NCI-H69 (cell line): Measurements from ENCODE around the gene ALOX15B.
"Not testable (repeated sequence)": the region's sequence is repeated elsewhere in the genome, so short reads cannot be mapped to it uniquely, and the experiment has no call there.

Experiments
- DNase-seq: peaks from one replicate; lab custom pipeline; 2025; lab: John Stamatoyannopoulos, UW

Gene ALOX15B

DNA sequence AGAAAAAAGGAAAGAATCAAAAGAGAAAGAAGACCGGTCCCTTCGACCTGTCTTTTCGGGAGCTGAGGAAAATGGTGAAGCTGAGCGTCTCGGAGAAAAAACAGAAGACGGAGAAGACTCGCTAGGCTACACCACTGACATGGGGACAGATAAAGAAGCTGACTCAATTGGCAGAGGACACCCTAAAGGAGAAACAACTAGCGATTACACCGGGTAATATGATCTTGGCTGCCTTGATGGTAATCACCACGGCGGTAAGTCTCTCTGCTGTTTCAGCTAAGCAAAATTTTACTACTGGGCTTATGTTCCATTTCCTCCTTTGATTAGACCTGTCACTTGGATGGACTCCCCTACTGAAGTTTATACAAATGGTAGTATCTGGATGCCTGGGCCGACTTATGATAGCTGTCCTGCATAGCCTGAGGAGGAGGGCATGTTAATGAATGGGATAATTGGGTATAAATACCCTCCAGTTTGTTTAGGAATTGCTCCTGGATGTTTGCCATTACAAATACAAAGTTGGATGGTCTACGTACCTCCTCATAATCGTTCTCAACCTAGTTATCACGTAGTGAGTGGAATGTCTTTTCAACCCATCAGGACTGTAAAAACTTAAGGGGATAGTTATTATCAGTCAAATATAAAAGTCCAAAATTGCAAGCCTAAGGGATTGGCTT lies 24.1 kb downstream of the ALOX15B start:
- peak; percentile 68 for DNase-seq

DNA sequence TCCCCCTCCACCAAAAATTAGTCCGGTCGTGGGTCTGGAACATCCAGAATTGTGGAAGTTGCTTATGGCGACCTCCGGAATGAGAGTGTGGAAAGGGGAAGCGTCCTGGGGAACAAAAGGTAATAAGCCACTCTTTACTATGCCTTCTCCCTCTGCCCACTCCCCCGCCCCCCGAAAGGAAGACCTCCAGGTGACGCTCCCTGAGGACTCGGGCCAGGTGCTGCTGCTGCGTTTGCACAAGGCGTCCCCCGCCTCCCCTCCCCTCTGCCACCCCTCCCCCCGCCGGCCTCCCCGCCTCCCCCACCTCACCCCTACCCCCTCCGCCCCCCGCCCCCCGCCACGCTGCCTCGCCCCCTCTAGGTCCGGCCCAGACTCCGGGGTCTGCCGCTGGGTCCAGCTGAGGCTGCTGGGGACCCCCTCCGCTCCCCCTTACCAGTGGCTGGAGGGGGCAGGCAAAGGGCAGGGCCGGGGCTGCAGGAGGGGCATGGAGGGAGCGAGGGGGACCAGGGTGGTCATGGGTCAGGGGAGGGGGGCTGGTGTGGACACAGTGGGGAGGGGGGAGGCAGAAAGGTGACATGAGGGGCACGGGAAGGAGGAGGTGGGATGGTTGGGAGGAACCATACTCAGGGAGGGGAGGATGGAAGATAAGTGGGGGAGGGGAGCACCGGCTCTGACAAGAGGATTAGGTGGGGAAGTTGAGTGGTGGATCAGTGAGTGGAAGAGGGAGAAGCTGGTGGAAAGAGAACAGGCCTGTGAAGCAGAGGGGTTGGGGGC lies 25.1 kb downstream of the ALOX15B start:
- DNase-seq = peak; percentile 9

DNA sequence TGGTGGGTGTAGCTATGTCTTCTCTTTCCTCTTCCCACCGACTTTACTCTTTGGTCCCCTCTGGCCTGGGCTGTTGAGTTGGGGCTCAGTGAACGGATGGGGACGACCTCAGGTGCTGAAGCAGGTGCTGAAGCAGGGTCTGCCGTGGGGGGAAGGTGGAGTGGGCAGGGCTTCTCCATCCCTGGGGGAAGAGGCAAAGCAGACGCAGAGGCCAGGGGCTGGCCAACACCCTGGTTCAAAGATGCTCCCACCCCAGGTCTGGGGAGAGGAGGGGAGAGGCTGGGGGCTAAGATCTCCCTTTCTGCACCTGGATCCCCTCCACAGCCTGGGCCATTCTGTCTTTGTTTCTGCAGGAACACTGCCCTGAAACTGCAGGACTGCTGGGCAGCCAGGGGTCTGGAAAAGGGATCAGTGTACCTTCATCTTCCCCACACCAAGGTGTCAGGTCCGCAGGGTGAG lies 25.7 kb downstream of the ALOX15B start:
- DNase-seq = no peak

DNA sequence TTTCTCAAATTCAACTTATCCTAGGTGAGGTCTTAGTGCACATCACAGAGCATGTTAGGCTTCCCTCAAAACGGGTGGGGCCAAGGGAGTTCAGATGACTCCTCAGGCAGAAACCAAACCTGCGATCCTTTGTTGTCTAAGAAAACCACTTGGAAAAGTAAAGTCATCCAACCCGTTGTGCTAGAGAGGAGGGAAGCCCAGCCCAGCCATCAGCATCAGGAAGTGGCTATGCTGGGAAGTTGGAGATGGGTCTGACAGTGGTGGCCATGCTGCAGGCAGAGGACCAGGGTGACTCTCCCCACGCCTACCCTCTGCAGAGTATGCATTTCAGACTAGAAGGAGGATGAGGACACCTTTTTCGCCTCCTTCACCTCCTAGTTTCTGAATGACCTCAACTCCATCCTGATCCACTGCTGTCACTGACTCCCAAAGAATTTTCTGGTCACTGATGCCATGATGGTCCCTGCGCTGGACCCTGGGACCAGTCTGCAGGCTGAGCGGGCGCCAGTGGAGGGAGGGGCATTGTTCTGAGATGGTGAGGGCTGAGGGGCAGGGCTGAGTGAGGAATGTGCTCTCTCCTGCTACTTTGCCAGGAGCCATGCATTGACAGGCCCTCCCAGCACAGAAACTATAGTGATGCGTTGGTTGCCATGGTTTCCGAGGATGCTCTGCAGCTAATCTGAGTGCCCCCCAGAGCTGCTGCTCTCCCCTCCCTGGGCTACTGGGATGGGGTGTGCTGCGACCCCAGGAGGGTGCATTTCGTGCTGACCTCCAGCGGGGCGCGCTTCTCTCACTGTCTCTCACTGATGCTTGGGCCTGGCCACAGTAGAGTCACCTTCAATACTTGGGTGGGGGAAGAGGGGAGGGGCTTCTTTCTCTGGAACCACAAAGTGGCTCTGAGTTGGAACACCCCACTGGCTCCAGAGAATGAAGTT lies 28.2 kb downstream of the ALOX15B start:
- DNase-seq = no peak

DNA sequence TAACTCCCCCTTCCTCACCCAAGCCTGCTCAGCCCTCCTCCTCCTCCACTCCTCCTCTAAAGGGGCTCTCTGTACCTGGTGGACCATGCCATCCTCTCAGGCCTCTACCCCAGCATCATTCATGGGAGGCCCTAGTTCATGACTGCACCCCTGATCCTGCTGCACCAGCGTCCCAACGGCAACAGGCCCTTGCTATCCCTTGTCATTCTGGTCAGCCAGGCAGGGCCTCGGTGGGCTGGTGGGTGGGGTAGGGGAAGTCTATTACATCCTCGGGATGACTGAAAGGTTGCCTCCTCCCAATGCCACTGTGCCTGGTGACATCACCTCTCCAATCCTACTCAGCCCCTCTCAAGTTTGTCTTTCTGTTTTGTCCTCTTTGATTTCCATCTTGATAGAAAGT lies 28.9 kb downstream of the ALOX15B start:
- no peak for DNase-seq

DNA sequence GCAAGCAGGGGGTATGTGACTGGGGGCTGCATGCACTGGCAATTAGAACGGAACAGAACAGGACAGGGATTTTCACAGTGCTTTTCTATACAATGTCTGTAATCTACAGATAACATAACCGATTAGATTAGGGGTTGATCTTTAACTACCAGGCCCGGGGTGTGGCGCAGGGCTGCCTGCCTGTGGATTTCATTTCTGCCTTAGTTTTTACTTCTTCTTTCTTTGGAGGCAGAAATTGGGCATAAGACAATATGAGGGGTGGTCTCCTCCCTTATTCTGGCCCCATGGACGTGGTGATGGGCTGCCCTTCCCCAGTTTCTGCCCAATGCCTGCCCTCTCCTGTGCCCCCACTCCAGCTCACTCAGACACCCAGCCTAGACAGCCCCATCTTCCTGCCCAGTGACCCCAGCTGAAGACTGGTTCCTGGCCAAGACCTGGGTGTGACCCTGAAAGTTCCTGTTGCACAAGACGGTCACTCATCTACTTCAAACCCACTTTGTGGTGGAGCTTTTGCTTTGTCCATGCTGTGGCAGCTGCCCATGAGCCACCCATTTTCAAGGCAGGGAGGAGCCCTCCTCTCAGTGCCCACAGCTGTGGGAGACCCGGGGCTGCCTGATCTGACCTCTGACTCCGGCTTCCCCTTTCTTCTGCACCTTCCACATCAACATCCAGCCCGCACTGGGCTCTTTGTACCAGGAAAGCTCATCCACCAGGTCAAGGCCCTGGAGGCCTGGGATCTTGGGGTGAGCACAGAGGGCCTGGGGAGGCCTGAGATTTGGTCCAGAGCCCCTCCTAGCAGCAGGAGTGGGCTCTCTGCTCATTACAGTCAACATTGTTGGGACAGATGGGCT lies 30.1 kb downstream of the ALOX15B start:
- DNase-seq = no peak

DNA sequence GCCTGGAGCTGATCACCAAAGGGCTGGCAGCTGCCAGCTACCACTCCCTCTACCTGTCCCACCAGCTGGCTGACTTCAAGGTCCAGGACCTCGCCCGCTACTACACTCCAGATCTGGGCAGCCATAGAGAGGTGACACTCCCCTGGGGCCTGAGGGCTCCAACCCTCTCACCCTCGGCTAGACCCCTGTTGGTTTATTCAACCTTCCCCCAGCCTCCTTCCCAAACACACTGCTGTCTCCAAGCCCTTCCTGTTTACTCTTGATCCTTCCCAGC lies 30.7 kb downstream of the ALOX15B start:
- peak; percentile 12 for DNase-seq

DNA sequence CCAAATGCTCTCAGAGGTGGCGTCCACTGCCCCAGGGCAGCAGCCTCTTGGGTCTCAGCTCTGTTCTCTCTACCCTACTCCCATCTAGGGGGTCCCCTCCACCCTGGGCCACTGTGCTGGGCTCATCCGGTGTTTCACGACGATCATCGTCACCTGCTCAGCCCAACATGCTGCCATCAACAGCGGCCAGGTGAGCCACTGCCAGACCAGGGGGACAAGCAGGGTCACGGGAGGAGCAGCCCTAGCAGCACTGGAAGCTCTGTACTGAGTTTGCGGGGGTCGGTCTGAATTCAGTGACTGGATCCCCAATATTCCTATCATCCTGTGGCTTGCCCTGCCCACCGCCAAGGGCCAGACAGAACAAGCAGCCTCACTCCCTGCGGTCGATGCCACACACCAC lies 32.6 kb downstream of the ALOX15B start:
- no peak for DNase-seq

DNA sequence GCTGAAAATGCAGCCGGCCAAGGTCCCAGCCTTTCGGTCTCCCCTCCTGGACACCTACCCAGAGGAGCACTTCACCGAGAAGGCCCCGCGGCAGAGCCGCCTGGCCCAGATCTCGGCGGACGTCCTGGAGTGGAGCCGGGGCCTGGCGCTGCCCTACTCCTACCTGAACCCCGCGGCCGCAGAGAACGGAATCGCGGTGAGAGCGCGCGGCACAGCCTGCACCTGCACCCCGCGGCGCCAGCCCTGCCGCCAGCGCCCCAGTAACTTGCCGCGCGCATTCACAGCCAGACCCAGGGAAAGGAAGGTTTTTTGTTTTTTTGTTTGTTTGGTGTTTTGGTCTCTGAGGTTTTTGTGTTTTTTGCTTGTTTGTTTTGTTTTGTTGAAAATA lies 33.5 kb downstream of the ALOX15B start:
- no peak for DNase-seq

DNA sequence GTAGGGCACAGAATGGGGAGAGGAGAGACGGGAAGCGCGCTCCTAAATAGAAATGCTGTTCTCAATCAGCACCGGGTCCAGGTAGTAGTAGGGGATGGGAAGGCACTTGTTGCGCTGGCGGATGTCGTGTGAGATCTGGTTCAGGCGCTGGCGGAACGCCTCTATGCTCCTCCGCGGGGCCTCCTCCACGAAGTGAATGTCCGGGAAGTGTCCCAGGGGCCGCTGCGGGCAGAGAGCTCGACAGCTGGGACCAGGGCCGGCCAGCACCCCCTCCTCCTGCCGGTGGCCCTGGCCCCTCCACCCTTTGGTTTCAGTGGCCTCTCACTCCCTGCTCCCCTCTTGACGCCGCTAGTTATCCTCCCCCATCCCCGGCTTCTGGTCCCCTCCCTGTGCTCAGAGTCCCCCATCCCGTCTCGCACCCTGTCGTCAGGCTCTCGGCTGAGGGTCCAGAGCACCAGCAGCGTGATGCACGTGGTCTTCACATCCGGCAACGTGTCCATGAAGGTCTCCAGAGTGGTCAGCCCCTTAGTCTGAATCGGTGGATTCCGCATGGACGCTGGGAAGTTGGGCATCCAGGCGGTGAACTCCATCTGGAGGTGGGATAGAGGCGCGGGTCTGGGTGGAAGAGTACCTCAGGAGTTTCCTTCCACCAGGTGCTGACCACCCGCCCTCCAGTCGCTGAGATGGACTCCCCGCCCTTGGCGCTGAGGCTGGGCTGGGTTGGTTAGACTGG lies 34.0 kb downstream of the ALOX15B start:
- DNase-seq = no peak

DNA sequence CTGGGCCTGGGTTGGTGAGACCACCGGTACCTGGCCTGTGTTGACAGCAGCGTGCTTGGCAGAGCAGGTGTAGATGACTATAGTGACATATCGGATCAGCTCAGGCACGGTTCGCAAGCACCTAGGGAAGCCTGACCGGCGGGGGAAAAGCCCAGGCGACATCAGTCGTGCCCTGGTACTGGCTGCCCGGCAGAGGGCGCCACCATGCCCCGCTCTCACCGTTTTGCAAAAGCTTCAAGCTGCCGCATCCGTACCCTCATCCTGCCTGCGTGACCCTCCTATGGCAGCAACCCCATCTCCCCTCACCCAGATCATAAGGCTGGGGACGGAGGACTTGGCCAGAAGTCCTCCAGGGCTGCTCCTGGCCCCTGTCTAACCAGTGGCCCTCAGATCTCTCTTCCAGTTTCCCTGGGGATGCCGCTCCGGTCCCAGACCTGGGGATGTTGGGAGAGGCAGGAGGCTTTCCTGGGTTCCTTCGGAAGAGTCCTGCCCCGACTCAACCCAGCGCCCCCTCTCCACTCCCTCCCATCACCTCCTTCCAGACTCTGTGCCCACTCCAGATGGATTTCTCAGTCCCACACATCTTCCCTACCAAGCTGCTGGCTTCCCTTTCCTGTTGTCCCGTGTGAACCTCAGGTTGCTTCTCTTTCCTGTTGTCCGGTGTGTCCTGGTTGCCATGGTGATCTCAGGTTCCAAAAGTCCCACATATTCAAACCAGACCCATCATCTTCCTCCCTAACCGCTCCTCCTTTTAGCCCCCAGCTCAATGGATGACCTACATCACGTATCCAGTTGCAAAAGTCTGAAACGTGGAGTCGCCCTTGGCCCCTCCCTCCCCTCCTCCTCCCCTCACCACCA lies 35.0 kb downstream of the ALOX15B start:
- peak; percentile 52 for DNase-seq

DNA sequence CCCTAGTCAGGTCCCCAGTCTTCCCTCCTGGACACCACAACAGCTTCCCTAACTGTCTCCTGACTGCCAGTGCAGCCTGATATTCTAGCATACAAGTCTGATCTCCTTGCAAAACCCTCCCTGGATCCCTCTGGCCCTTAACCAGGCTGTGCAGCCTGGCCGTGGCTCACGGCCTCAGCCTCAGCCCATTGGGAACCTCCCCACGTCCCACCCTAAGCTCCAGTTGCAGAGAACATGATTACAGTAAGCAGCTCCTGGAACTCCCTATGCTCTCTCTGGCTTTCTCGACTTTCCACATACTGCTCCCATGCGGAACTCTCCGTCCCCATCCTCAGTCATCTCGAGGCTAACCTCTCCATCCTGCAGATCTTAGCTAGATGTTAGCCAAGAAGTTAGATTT lies 35.7 kb downstream of the ALOX15B start:
- DNase-seq = no peak

DNA sequence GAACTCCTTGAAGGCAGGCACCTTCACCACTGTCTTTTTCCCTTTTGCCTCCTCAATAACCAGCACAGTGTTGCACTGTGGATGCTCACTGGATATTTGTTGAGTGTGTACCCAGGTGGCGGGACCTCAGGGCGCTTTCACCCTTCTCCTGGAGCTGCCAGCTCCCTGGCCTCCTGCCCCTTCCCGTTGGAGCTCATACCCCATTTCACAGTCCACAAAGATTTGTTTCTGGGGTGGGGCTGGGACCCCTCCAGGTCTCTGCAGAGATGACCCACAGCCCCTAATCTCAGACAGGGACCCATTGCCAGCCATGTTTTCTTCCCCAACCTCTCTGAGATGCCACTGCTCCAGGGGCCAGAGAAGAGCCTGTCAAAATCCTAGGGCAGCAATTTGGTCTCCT lies 36.2 kb downstream of the ALOX15B start:
- DNase-seq = no peak

DNA sequence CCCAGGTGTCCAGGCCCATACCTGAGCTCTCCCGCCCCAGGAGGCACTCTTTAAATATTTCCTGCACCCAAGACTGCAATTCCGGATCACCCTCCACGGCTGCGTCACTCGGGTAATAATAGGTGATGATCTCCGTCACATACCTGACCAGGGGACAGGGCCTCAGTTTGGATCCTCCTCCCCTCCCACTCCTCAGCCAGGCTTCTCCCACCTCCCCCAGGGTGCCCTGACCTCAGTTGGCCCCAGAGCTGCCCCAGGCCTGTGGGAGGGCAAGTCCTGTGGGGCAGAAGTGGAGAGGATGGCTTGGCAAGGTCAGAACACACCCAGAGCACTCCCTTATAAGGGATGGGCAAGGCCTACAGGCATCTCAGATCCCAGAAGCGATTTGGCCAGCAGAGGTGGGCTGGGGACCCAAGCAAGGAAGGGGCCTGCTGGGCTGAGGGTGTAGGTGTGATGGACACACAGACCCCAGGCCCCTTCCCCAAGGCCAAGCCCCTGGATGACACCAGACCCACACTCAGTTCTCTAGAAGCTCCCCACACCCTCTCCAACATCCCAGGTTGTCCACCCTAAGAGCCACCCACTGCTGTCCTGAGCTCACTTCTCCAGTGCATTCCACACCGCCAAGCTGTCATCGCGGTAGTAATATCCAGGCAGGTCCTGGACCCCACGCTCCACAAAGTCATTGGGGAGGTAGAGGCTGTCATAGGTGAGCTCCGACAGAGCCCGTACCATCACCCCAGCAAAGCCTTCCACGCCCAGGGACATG lies 36.9 kb downstream of the ALOX15B start:
- DNase-seq = no peak

DNA sequence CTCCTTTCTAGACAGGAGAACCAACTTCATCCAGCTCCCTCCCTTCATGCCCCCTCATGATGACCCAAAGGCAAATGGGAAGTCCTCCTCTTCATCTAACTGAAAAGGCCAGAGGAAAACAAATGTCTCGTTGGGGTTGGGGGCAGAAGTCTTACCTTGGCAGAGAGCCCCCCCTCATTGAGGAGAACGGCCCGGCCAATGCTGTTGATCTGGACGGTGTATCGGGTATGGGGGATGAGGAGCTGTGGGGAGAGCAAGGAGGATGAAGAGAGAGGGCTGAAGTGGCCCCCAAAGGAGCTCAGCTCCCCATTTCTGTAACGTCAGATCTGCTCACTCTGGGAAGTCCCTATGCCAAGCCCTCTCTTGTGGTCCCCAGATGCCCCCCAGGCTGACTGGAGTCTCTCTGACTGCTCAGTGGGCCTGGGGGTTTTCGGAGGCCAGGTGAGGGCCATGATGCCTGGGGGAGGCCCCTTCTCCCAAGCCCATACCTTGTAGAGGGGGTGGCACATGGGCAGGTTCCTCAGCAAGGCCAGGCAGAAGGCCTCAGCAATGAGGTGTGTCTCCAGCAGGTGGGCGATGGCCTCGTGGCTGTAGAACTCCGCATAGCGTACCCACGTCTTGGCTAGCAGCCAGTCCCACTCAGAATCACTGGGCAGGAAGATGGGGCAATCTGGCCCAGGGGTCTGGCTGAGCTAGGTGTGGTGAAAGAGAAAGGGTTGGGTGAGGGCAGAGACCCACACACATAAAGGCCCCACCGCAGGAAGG lies 37.8 kb downstream of the ALOX15B start:
- DNase-seq = no peak

DNA sequence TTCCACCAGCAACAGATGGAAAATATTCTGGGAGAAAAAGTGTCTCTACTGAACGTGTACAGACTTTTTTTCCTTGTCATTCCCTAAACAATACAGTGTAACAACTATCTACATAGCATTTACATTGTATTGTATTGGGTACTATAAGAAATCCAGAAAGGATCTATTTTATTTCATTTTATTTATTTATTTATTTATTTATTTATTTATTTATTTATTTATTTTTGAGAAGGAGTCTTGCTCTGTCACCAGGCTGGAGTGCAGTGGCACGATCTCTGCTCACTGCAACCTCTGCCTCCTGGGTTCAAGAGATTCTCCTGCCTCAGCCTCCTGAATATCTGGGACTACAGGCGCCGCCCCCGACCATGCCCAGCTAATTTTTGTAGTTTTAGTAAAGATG lies 39.1 kb downstream of the ALOX15B start:
- not testable (repeated sequence) for DNase-seq

DNA sequence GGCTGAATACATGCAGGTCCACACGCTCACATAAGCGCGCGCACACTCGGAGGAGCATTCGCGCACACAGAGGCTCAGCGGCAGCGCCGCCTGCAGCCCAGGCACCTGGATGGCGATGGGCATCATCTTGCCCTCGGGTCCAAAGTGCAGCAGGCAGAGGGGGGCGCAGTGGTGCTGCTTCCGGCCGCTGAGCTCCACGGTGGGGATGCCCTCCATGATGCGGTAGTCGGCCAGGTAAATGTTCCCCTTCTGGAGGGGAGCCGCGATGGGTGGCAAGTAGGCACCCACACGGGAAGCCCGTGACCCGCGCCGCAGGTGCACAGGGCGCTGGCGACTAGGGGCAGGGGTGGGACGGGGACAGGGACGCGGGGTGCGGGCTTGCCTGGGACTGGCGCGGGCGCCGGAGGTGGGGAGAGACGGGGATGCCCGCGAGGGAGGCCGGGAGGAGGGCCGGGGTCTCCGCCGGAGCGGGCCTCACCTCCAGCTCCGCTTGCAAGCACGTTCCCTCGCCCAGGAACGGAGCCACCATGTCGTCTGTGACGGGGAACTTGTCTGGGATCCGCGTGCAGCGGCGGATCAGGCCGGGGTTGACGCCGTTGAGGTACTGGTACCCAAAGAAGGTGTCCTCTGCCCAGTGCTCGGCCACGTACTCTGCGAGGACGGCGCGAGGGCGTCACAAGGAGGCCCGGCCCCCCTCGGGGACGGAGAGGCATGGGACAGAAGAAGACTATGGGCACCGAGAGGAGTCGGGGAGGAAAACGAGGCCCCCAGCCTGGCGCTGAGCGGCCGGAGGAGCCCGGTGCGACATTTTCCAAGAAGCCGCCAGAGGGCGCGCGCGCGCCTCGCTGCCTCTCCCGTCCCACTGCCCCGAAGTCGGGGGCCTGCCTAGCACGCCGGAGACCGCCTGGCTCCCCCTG lies 40.7 kb downstream of the ALOX15B start:
- DNase-seq = peak; percentile 84
